ENCODE measurements around the gene UQCRFS1. TPM values are rescaled to one million over a fixed set of nuclear protein-coding genes. Genes with fewer than 3 reads are reported as not detected.

The UQCRFS1 gene
- total RNA-seq, 4 donors from 2014 or later: 78.1 to 142 (median 106) TPM

DNA sequence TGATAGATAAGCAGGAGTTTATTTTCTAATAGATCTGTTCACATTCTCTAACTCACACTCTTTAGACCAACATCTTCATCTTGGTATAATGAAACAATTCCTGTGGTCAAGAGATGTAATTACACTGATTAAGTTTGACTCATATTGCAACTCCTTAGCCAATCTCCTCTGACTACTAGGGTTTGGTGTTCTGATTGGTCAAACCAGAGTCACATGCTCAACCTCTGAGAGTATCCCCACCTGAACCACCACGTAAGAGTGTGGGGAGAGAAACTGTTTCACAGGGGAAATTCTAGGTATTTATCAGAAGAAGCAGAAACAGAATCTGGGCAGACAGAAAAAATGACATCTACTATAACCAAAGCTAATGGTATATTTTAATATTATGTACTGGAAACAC, 42.4 kb downstream of the UQCRFS1 start:
- in situ Hi-C loops (cut with MboI; ENCODE audit: low sequenced_read_pairs in 4 of 4): no loop called here
- no peak for ATAC-seq

DNA sequence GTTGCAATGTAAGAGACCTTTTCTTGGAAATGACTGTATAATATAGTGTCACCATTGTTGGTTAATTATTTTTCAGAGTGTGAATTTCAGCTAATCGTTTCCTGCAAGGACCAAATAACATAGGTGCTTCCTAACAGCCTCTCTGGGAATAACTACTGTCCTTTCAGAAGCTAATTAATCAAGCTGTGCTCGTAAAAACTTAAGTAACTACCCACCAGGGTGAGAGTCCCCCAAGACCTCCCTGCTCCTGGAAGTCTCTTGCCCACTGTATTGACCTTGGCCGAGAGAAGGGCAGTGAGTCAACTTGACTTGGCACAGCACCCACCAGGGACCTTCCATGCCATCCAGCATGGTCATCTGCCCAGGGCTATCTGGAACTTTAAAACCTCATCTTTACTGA, 50.3 kb downstream of the UQCRFS1 start:
- intact Hi-C loops (cut with DNase I; ENCODE audit: low total_unique reads): no loop called here
- Histone ChIP-seq H3K9me3 (peaks cover 0 to 8% (median 0%) of the 10 kb centered on the region in 3 donors), H3K4me1 (no peaks in the 10 kb centered on the region), H3K36me3 (no peaks in the 10 kb centered on the region), H3K27ac (no peak overlapping the region), H3K4me3 (no peak overlapping the region), H3K27me3 (peaks cover 0 to 5% (median 0%) of the 10 kb centered on the region in 3 donors)
- TF ChIP-seq, protein P1, sequence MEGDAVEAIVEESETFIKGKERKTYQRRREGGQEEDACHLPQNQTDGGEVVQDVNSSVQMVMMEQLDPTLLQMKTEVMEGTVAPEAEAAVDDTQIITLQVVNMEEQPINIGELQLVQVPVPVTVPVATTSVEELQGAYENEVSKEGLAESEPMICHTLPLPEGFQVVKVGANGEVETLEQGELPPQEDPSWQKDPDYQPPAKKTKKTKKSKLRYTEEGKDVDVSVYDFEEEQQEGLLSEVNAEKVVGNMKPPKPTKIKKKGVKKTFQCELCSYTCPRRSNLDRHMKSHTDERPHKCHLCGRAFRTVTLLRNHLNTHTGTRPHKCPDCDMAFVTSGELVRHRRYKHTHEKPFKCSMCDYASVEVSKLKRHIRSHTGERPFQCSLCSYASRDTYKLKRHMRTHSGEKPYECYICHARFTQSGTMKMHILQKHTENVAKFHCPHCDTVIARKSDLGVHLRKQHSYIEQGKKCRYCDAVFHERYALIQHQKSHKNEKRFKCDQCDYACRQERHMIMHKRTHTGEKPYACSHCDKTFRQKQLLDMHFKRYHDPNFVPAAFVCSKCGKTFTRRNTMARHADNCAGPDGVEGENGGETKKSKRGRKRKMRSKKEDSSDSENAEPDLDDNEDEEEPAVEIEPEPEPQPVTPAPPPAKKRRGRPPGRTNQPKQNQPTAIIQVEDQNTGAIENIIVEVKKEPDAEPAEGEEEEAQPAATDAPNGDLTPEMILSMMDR (IDR thresholded peaks at IDR 0.05 in 4 of 5, conservative IDR thresholded peaks at IDR 0.05 in 1 of 5): no peak
- TF ChIP-seq POLR2A (IDR thresholded peaks at IDR 0.05): no peak
- DNase-seq (no peak), ATAC-seq (no peak)
- in situ Hi-C loops (cut with MboI; ENCODE audit: low sequenced_read_pairs in 4 of 4): no loop called here

More for the DNA sequence above, 42.4 kb downstream of the UQCRFS1 start:
- no peaks in the 10 kb centered on the region for H3K36me3 ChIP-seq
- TF ChIP-seq, protein P1 (IDR thresholded peaks at IDR 0.05 in 4 of 5, conservative IDR thresholded peaks at IDR 0.05 in 1 of 5): no peak
- no peak for TF ChIP-seq POLR2A (IDR thresholded peaks at IDR 0.05)
- peaks cover 3 to 10% of the 10 kb centered on the region in 2 donors for H3K4me1 ChIP-seq
- no peak overlapping the region for H3K27ac ChIP-seq
- intact Hi-C loops (cut with DNase I; ENCODE audit: low total_unique reads): no loop called here
- H3K9me3 ChIP-seq: no peaks in the 10 kb centered on the region
- no peak overlapping the region for H3K4me3 ChIP-seq
- no peaks in the 10 kb centered on the region for H3K27me3 ChIP-seq
- DNase-seq: no peak

DNA sequence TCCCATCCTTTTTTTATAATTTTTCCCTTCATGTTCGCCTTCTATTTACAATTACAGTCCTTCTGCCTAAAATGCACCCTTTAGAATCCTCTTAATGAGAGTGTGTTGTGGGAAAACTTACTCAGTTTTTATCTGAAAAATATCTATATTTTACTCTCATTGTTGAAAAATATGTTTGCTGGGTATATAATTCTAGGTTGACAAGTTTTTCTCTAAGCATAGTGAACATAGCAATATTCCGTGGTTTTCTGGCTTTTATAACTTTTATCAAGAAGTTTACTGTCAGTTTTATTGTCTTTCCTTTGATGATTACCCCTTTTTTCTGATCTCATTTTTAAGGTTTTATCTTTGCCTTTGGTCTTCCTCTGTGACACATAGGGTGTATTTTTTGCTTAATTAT, 57.3 kb downstream of the UQCRFS1 start:
- Histone ChIP-seq H3K9me3 (peaks cover 0 to 8% (median 0%) of the 10 kb centered on the region in 3 donors), H3K27me3 (peaks cover 0 to 5% (median 0%) of the 10 kb centered on the region in 3 donors), H3K4me1 (no peaks in the 10 kb centered on the region), H3K27ac (no peak overlapping the region), H3K4me3 (no peak overlapping the region), H3K36me3 (no peaks in the 10 kb centered on the region)
- DNase-seq (no peak), ATAC-seq (no peak)
- intact Hi-C loops (cut with DNase I; ENCODE audit: low total_unique reads): no loop called here
- TF ChIP-seq, protein P1 (IDR thresholded peaks at IDR 0.05 in 4 of 5, conservative IDR thresholded peaks at IDR 0.05 in 1 of 5): no peak
- no peak for TF ChIP-seq POLR2A (IDR thresholded peaks at IDR 0.05)
- in situ Hi-C loops (cut with MboI; ENCODE audit: low sequenced_read_pairs in 4 of 4): no loop called here
